ENCODE data around the gene PPM1G.

Gene PPM1G

DNA sequence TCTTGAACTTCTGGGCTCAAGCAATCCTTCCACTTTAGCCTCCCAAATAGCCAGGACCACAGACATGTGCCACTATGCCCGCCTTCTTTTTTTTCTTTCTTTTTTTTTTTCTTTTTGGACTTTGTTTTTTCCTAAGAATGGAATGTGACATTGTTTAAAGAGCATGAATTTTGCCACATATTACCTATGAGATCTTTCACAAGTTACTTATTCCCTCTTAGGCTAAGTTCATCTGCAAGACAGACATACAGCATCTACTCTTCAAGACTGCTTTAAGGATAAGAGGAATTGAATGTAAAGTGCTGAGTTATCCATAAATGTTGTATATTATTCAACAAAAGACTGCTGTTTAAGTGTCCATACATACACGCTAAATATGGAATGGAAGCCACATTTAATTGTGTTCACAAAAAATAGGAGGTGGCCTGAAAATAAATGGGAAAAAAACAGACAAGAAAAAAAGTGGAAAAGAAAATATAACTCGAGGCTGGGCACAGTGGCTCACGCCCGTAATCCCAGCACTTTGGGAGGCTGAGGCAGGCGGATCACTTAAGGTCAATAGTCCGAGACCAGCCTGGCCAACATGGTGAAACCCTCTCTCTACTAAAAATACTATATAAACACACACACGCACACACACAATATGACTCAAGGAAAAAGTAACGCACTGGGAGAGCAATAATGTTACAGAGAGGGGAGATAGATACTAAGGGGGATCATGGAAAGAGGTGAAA, 3.2 kb upstream of the PPM1G start:
- DNase-seq (ENCODE audit: low spot score) = no peak

DNA sequence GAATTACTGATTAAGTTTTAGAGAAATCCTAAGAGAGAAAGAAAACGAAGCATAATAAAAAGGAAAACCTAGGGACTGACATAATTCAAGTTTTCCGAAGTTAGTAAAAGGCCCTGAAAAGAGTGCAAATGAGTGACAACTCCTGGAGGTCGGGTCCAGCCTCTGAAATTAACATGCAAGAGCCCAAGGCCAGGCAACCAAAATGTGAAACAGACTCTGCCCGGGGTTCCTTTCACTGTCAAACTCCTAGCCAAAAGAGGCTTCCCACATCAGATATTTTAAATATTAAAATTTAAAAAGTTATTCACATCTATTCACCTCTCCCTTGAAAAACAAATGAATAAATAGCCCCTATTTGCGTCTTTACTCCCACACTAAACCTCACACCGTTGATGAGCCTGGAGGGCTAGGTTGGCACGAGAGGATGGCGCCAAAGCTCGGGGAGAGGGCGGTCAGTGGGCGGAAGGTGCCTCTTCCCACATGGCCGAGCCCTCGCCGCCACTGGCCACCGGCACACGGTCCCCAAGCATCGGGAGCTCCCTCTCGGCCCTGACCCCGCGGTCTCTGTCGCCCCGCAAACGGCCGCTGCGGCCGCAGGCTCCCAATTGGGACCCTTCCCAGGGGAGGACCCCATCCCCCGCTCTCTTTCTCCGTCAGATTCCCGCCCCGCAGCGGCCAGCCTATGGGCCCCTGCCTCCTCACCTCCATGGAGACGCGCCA, 630 bp downstream of the PPM1G start:
- DNase-seq (ENCODE audit: low spot score) = no peak

DNA sequence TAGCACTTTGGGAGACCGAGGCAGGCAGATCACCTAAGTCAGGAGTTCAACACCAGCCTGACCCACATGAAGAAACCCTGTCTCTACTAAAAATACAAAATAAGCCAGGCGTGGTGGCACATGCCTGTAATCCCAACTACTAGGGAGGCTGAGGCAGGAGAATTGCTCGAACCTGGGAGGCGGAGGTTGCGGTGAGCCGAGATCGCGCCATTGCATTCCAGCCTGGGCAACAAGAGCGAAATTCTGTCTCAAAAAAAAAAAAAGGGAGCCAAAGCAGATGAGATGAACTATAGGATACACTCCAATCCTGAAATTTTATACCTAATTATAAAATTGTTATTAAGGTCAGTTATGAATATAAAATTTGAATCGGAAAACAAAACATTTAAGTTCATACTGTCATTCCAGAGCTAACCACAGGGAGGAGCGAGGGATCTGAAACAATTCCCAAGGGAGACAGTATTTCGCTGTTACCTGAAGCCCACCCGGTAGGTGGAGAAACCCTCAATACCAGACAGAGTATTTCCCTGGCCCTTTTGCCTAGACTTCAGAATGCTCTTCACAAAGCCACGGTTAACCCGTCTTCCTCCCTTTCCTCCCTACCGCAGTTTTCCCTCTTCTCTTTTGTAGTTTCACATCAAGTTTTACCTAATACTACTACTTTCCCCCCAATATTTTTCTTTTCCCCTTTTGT, 1.4 kb downstream of the PPM1G start:
- DNase-seq (ENCODE audit: low spot score) = no peak

DNA sequence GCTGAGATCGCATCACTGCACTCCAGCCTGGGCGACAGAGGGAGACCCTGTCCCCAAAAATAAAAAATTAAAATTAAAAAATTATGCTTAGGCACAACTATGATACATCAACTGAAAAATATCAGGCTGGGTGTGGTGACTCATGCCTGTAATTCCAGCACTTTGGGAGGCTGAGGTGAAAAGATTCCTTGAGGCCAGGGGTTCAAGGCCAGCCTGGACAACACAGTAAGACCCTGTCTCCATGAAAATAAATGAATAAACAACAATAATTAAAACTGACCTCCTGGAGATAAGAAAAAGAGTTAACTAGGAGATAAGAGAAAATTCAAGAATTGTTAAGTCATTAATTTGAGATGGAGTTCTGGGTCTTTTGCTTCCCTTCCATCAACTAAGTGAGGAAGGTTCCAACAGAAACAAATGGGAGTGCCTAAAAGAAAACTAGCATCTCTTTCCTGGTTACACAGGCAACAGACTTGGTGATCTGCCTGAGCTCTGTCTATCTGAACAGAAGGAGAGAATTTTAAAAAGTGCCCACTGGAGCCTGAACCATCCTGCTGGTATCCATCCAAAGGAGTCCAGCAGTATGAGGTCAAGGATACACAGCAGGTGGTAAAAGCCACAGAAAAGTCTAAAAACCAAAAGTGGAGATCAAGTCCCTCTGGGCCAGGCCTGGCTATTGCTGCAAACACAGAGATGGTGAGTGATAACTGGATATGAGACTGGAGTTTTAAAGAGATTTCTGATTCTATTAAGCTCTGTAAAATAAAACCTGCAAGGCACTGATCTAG, 8.8 kb downstream of the PPM1G start:
- DNase-seq (ENCODE audit: low spot score) = no peak

DNA sequence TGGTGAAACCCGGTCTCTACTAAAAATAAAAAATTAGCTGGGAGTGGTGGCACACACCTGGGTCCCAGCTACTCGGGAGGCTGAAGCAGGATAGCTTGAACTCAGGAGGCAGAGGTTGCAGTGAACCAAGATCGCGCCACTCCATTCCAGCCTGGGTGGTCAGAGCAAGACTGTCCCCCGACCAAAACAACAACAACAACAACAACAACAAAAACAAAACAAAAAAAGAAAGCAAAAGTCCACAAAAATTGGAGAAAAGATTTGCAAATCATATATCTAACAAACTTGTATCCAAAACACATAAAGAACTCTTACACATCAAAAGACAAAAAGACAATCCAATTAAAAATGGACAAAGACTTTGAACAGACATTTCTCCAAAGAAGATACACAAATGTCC, 10.4 kb downstream of the PPM1G start:
- DNase-seq (ENCODE audit: low spot score) = no peak

DNA sequence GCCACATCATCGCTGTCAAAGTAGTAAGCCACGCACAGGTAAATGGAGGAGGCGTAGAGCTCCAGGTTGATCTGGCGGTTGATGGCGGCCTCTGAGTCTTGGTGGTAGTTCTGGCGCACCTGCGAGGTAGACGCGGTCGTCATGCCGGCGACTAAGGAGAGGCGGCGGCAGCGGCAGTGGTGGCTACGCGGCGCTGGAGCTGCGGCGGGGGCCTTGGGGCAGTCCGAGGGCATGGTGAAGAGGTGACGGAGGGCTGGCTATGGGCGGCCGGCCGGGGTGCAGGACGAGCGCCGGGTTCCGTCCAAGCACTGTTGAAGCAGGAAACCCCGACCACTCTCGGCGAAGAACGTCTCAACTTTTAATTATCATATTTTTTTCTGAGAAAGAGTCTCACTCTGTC, 16.2 kb downstream of the PPM1G start:
- no peak for DNase-seq (ENCODE audit: low spot score)

DNA sequence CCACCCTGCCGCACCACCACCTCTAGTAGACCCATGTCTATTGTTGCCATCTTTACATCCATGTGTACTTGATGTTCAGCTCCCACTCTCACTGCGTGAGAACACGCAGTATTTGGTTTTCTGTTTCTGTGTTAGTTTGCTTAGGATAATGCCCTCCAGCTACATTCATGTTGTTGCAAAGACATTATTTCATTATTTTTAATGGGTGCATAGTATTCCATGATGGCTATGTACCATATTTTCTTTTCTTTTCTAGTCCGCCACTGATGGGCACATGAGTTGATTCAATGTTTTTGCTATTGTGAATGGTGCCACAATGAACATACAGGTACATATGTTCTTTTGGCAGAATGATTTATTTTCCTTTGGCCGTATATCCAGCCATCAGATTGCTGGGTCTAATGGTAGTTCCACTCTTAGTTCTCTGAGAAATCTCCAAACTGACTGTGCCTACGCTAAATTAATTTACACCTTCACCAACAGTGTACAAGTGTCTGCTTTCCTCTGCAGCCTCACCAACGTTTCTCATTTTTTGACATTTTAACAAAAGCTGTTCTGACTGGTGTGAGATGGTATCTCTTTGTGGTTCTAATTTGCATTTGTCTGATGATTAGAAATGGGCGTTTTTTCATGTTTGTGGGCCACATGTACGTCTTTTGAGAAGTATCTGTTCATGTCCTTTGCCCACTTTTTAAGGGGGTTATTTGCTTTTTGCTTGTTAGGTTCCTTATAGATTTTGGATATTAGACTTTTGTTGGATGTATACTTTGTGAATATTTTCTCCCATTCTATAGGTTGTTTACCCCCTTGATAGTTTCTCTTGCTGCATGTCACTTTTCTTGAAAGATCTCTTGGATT, 18.3 kb downstream of the PPM1G start:
- DNase-seq (ENCODE audit: low spot score) = peak; percentile 66

DNA sequence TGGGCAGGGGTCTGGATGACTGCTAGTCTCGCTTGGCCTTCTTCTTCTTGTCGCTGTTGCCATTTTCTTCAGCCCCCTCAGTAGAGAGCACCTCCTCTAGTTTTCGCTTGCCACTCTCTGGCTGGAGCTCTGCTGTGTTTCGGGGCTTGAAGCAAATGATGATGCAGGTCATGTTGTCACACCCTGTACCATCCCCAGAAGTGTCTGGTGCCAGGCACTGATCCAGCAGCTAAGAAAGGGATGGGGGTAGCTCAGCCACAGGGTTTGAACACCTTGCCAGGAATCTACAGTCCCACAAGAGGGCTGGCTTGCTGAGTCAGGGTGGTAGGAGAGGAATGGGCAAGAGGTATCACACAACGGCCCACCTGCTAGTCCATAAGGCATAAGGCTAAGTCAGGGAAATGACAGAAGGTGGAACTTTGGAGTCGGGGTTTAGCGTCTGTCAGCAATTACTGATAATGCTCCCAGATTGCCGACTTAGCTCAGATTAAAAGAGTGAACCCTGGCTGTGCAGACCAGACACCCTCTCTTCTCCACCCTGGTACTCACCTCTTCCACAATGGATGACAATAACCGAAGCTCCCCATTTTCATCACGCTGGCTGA, 27.7 kb downstream of the PPM1G start:
- no peak for DNase-seq (ENCODE audit: low spot score)

DNA sequence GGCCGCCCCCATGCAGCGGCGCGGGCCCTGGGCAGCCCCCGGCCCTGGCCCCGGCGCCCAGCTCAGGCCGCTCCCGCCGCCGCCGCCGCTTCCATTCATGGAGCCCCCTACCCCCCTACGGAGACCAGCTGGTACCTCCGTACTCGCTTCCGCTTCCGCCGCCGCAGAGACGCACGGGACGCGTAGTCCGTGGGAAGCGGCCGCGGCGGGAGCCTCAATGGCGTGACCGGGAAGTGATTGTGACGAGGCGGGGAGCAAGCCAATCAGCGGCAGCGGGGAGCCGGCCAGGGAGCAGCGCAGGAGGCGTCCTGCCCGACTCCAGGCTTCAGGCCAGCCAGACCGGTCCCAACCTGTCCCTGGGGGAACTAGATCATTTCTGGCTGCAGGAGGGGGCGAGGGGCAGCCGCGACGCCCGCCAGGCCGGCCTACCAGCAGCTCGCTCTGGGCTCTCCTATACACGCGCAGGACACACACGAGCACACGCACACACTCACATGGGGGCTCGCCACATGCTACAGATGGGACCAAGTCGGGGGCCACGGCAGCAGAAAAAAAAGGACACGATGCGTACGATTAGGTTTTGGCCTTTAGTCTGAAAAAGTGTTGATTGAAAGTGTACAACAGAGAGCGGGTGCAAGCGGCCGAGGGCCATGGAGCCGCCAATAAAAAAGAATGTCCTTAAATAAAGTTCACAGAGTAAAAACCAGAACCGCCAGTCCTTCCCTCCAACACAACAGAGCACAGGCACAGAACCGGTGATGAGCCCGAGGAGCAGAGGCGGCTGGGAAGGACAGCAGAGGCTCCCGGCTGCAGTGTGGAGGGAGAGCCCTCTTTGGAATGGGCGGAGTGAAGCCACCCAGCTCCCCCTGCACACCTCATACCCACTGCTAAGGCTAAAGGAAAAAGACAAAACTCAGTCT, 28.5 kb downstream of the PPM1G start, which contains the start of gene ZNF513:
TSS of gene ZNF513 (minus strand) at position 109 of the 920 bp plus-strand sequence. CDS start 208 bp downstream, outside the sequence.
- peak; percentile 90 for DNase-seq (ENCODE audit: low spot score)

DNA sequence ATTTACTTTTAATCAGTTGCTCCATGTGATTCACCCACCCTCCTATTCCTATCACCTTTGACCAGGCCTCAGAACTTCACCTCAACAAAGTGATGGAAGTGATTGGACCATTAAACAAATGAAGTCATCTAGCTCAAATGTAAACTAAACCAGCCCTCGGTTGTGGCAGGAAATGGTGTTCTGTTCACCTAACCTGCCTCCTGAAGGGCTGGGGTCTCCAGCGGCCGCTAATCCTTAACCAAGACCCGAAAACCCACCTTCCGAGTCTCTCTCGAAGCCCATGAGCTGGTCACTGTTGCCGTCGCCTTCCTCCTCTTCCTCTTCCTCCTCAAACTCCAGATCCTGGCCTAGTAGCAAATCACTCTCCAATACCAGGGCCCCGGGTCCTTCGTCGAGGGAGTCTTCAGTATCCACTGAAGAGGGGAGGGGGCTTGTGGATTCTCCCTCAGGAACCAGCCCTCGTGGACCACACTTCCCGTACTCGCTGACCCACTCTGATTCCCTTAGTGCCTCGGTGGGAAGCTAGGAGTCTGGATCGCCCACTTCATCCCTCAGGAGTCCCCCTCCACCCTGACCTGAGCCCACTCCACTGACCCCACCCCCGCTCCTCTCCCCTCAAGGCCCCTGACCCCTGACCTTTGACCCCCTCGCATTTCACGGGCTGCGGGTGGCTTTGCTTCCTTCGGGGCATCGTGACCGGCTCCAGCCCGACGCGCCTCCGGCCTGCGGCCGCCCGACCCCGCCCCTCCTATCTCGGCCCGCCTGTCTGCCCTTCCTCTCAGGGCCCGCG, 29.4 kb downstream of the PPM1G start:
- DNase-seq (ENCODE audit: low spot score) = peak; percentile 32

DNA sequence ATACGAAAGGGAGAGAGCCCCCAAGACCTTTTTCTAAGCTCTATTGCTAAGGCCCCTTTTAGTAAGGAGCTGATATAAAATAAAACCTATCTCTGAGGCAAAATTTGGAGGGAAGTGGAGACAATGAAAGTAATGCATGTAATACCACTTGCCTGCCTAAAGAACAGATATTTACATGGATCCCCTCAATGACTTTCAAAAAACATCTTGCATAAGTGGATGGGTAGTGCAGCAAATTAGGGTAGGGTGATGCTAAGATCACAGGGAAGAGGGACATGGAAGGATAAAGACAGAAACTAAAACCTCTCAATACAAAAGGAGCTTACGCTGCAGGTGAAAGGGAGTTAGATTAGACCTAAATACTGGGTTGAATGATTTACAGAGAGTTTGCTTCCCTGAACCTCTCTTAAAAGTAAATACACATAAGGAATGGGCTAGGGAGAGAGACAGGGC, 30.0 kb downstream of the PPM1G start:
- no peak for DNase-seq (ENCODE audit: low spot score)

DNA sequence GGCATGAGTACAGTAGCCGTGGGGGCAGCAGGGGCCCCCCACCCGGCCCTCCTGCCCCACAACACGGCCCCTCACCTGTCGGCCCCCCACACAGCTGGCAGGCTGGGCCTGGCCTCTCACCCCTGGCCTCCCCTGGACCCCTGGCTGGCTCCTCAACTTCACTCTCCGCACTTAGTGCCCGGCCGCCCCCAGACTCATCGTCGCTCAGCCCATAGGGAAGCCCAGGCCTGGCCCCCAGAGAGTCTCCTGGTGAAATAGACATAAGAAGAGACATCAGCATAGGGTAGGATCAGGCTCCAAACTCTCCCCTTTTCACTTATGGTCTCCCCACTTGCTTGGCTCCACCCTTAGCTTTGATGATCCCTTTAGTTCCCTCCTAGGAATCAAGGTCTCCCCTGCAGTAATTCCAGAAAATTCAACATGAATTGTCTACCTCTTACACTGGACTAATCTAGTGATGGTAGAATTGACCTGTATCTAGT, 30.5 kb downstream of the PPM1G start:
- no peak for DNase-seq (ENCODE audit: low spot score)

DNA sequence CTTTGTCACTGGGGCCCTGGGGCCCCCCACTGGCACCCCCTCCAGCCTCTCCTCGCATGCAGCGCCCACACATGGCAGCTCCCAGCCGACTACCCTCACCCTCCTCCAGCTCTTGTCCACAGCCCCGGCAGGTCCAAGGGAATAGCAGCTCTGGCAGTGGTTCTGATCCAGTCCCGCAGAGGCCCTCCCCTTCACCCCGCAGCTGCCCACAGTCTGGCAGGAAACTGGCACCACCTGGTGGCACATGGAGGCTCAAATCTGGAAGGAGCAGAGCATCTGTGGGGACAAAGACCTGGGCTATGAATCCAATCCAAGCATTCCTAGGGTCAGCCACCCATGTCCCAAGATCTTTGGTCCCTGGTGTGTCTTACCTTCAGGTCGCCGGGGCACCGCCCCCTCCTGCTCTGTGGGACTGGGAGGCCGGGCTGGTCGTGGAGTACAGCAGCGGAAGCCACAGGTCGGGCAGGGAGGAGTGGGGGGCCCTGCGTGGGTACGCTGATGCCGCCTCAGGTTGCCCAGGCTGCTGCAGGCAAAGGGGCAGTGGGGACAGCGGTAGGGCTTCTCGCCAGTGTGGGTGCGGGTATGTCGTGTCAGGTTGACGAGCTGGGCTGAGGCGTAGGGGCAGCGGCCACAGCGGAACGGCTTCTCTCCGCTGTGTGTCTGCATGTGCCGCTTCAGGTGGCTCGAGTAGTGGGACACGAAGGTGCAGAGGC, 31.1 kb downstream of the PPM1G start:
- no peak for DNase-seq (ENCODE audit: low spot score)

DNA sequence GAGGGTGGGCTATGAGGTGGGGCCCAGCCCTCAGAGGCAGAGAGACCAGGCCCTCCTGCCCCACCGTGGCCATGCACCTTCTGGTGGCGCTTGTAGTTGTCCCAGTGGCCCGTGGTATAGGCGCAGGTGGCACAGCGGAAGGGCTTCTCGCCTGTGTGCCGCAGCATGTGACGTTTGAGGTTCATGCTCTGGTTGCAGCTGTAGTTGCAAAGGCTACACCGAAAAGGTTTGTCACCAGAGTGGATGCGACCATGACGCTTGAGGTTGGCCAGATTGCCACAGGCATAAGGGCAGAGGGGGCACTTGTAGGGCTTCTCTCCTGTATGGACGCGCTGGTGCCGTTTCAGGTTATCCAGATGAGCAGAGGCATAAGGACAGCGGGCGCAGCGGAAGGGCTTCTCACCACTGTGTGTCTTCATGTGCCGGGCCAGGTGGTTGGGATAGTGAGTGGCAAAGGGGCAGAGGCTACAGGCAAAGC, 31.7 kb downstream of the PPM1G start:
- no peak for DNase-seq (ENCODE audit: low spot score)

DNA sequence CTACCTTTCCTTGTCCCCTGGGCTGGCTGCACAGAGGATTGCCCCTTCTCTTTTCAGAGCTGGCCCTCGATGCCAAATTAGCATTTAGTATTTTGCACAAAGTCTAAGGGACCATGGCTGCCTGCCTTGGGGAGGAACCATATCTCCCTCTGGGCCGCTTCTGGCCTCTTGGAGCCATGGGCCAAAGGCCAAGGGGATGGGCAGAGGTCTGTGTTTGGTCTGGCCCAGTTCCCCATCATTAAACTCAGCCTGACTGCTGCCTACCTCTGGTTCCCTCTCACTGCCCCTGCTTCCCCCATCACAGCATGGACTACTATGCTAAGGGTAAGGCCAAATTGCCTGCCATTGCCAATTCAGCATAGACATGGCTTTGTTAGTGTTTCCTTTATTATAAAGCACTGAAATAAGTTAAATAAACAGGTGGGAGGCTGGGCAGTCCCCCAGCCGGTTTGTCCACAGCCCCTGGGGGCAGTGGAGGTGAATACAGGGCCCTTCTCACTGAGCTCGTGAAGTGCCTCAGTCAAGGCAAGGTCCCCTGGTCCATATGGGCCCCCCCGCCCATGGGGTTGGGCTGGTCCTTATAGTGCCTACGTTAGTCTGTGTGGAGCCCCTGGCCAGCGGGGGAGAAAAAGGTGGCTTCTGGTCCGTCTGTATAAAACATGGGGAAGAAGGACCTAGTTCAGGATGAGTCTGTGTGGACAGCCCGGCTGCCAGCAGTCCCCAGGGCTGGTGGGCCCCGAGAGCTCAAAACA, 32.3 kb downstream of the PPM1G start:
- DNase-seq (ENCODE audit: low spot score) = no peak

DNA sequence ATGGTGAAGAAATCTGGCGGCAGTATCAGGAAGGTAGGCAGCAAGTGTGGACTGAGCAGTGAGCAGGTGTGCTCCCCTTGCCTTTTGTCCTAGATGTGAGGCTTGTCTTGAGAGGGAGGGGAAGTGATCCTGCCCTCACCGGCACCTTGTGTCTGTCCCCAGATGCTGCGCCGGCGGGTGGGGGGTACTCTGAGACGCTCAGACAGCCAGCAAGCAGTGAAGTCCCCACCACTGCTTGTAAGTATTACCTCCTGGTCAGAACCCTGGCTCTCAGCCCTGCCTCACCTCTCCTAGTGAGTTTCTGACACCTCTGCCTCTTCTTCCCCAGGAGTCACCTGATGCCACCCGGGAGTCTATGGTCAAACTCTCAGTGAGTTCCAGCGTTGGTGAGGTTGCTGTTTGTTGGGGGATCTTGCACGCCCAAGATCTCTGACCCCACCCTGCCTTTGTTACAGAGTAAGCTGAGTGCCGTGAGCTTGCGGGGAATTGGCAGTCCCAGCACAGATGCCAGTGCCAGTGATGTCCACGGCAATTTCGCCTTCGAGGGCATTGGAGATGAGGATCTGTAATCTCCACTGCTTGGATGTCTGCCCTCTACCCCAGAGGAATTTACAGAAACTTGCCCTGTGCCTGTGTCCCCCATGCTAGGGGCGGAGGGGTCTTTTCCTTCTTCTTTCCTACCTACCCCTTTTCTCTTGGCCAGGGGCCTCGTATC, 33.1 kb downstream of the PPM1G start:
- DNase-seq (ENCODE audit: low spot score) = no peak
